NCI-H748 treated with DMSO at 0.1 percent for 48 hours (cell line): ENCODE measurements around the gene SCAF1.
A peak's percentile ranks its signal among the peaks of the same experiment; 100 is the strongest.

Experiments used
- DNase-seq: peaks from one replicate; lab custom pipeline; 2025; lab: John Stamatoyannopoulos, UW

SCAF1 gene

DNA sequence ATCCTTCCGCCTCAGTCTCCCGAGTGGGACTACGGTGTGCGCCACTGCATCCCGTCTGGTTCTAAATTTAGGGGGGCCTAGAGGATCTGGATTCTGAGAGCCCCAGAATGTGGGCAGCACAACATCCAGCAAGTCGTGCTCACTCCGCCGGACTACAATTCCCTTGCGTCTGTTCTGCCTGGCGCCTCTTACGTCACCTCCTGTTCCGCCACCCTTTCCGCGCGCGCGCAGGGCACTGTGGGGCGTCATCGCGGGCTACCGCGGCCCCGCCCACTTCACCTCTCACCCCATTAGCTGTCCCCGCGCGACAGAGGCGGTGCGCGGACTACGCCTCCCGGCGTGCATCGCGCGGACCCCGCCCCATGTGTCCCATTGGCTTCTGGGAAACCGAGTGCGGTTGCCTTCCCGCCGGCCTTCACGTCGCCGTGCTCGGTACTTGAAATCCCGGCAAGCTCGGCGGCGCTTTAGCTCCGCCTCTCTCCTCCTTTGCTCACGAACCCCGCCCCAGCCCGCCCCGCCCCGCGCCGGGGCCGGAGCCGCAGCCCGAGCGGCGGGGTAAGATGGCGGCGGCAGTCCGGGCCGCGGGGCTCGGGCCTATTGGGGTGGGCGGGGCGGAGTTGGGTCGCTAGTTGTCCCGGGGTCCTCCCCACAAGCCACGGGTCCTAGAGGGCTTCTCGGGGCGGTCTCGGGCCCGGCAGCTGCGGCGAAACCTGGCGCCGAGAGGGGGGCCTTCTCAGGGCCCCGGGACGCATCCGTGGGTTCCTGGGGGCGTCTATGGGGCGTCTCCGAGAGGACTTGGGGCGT, at the start of gene SCAF1:
Gene SCAF1 (plus strand): TSS at position 522 of the 804 bp plus-strand sequence. CDS start 2,818 bp downstream, outside the sequence.
- peak; percentile 98 for DNase-seq

DNA sequence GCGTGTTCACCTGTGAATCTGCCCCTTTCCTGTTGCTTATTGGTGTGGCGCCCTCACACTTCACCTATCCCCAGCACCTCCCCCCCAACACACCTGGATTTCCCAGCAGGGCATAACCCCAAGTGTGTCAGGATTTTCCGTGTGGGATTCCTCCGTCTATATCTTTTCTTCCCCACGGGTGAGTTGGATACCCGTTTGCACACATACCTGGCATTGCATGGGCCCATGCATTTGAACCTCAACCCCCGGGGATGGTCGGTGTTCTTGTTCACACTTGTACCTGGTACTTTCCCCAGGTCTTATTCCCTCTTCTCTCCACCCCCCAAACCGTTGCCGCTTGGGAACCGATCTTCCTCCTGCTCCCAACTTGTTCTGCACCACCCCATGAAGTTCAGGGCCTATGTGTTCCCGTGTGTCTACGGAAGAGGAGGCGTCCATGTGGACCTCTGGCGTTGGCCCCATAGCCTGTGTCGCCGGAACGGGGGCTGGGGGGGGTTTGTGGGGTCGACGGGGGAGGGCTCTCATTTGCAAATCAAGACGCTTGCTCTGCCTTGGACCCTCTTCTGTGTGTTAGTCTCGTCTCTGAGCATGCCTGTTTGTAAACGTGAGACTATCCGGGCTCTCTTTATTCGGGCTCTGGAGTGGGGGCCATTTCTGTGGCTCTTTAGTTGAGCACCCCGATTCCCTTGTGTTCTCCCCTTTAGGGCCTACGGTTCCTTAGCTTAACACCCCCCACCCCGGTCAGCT, 49.4 kb upstream of the SCAF1 start:
- no peak for DNase-seq

GRCh38 chr19:49593233-49594113, 48.5 kb upstream of the SCAF1 start:
- peak; percentile 83 for DNase-seq

DNA sequence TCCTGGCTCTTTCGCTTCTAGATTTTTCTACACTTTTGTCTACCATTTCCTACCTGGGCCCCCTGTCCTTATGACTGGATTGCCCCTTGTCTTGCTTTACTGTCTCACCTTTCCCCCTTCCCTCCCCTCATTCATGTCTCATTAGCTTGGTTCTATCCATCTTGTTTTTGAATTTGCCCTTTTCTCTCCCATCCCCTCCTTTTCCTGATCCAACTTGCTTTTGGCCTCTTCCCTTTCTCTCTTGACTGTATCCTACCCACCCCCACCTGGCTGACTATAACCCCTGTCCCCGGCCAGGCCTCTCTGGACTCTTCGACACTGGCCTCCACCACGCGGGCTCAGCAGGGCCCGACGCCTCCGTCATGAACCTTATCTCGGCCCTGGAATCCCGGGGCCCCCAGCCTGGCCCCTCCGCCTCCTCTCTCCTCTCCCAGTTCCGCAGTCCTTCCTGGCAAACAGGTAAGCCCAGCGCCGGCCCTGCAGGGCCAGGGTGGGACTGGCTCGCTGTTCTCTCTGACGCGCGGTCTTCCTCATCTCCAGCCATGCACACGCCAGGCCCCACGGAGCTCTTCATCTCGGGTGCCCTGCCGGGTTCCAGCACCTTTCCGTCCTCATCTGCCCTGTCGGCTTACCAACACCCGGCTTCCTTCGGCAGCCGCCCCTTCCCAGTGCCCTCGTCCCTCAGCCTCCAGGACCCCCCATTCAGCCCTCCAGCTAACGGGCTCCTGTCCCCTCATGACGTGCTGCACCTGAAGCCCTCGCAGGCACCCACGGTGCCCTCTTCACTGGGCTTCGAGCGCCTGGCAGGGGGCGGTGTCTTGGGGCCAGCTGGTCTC, 47.6 kb upstream of the SCAF1 start:
- DNase-seq, result no peak

- no peak for DNase-seq
Observed at GRCh38 chr19:49594993-49595818, 46.8 kb upstream of the SCAF1 start.

DNA sequence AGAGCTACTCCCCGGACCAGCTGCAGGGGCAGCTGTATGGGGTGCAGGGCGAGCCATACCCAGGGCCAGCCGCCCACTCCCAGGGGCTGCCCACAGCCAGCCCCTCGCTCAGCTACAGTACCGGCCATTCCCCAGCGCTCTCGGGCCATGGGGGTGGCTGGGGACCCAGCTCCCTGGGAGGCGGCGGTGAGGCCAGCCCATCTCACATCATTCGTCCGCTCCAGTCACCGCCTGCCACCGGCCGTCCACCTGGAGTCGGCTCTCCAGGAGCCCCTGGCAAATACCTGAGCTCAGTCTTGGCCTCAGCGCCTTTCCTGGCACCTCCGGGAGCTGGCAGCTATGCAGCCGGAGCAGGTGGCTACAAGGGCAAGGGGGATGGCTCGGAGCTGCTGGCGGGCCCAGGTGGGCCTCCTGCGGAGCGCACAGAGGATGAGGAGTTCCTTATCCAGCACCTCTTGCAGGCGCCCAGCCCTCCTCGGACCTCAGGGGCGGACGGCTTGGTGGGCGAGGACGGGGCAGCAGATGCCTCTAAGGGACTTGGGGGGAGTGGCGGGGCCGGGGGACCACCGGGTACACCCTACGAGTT, 46.1 kb upstream of the SCAF1 start:
- no peak for DNase-seq

GRCh38 chr19:49596407-49596806, 45.6 kb upstream of the SCAF1 start:
- DNase-seq, result no peak

GRCh38 chr19:49596954-49597702, 44.9 kb upstream of the SCAF1 start:
- no peak for DNase-seq

- DNase-seq, result no peak
Observed at GRCh38 chr19:49597703-49597974, 44.4 kb upstream of the SCAF1 start.

DNA sequence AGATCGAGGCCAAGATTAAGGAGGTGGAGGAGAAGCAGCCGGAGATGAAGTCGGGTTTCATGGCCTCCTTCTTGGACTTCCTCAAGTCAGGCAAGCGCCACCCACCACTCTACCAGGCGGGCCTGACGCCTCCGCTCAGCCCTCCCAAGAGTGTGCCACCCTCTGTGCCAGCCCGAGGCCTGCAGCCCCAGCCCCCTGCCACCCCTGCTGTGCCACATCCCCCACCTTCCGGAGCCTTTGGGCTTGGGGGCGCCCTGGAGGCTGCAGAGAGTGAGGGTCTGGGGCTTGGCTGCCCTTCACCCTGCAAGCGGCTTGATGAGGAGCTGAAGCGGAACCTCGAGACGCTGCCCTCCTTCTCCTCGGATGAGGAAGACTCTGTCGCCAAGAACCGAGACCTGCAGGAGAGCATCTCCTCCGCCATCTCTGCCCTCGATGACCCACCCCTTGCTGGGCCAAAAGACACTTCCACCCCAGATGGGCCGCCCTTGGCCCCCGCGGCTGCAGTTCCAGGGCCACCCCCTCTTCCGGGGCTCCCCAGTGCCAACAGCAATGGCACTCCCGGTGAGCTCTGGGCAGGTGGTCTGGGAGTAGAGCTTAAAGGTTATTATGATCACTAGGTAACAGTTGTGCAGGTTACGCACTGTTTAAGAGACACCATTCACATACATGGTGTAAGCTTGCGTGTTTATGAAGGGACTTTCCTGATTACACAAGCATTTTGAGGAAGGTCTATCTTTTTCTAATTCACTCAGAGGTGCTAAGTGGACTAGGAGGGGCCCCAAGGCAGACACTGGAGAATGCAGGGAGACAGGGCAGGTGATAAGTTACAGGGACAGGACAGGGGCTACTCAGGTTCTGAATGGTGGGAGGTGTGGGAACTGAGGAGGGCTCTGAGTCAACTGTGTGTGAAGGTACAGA, 42.4 kb upstream of the SCAF1 start:
- no peak for DNase-seq

DNA sequence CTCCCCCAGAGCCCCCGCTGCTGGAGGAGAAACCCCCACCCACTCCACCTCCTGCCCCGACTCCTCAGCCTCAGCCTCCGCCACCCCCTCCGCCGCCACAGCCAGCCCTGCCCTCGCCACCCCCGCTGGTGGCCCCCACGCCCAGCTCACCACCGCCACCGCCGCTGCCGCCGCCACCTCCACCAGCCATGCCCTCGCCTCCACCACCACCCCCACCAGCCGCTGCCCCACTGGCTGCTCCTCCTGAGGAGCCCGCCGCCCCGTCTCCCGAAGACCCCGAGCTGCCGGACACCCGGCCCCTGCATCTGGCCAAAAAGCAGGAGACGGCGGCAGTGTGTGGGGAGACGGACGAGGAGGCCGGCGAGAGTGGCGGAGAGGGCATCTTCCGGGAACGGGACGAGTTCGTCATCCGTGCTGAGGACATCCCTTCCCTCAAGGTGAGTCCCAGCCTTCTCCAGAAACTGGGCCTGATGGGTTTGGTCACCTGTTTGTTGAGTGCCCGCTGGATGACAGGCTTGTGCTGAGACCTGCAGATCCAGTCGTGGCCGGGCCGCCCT, 40.4 kb upstream of the SCAF1 start:
- DNase-seq, result no peak

- DNase-seq, result no peak
Observed at GRCh38 chr19:49602806-49603205, 39.2 kb upstream of the SCAF1 start.

DNA sequence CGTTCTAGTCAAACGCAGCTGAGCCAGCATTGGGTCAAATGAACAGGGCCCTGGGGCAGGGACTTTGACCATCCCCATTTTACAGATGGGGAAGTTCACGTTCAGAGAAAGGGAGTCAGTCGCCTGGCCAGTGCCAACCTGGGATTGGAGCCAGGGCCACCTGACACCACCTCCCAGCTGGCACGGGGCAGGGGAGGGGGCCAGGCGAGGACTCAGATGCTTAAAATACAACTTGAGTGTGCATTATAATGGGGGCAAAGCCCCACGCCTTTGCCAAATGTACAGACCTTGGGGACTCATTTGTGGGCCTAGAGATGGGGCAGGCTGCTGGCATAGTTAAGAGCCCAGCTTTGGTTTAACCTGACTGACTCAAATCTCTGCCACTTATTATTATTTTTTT, 36.4 kb upstream of the SCAF1 start:
- DNase-seq, result no peak

GRCh38 chr19:49609499-49610092, 32.4 kb upstream of the SCAF1 start:
- DNase-seq, result no peak

DNA sequence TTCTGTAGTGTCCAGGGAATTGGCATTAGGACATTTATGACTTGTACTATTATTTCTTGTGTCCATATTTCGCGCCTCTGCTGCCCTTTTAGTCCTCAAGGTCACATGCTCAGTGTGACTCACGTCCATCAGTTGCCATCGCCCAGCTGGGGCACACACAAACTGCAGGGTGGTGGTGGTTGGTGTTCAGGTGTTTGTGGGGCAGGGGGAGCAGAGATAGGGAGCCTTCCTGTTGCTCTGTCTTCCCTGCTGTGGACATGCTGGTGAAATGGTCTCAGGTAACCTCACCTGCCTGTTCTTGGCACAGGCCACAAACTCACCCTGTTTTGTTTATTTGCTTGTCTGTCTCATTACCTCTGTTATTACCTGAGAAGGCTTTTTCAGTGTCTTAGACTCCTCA, 28.6 kb upstream of the SCAF1 start:
- no peak for DNase-seq

GRCh38 chr19:49614096-49614833, 27.7 kb upstream of the SCAF1 start:
- DNase-seq, result no peak

- no peak for DNase-seq
Observed at GRCh38 chr19:49615861-49616260, 26.1 kb upstream of the SCAF1 start.
